GM06990 (cell line): Measurements from ENCODE around the gene NDRG3.
"Not testable (repeated sequence)": the region's sequence is repeated elsewhere in the genome, so short reads cannot be mapped to it uniquely, and the experiment has no call there.

Source experiments
- DNase-seq: peaks from one replicate; pipeline ENCODE4 v3.0.0-alpha.2; 2011; ENCODE audit not compliant: insufficient read length; ENCODE audit errors: extremely low read depth
- H3K27me3 ChIP-seq: replicated peaks from 2 replicates; pipeline ENCODE4 v1.6.0; 2011; ENCODE audit warnings: low read length; ENCODE audit not compliant: control insufficient read depth, insufficient read depth
- H3K36me3 ChIP-seq: 2 replicates; pipeline ENCODE4 v1.5.1; 2011; ENCODE audit warnings: low read length; ENCODE audit not compliant: control insufficient read depth, insufficient read depth
- H3K4me3 ChIP-seq: replicated peaks from 2 replicates; pipeline ENCODE4 v1.5.1; 2011; ENCODE audit warnings: low read depth, mild to moderate bottlenecking, control low read depth, low read length
- CTCF ChIP-seq: IDR thresholded peaks from 2 replicates; pipeline ENCODE4 v1.5.1; 2011; ENCODE audit warnings: low read length, control low read depth, mild to moderate bottlenecking, inconsistent platforms; ENCODE audit not compliant: insufficient read depth, poor library complexity, severe bottlenecking

NDRG3 gene

DNA sequence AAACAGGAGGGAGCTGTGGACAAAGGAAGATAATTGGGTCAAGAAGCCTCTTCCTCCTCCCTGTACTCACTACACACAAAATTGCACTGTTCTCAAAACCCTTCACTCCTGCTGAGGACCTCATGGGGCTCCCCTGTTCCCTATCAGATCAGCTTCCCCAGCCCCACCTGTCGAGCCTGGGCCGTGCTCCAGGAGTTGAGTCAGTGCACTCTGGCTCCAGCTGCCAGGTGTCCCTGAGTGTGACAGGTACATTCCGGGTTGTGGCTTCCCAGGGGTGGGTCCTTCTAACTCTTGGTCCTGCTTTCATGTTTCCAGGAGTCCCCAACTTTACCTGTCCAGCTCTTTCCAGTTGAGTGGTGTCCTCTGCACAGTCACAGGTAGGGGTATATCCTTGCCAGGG is 131.9 kb downstream of the NDRG3 start:
- no peak for DNase-seq

DNA sequence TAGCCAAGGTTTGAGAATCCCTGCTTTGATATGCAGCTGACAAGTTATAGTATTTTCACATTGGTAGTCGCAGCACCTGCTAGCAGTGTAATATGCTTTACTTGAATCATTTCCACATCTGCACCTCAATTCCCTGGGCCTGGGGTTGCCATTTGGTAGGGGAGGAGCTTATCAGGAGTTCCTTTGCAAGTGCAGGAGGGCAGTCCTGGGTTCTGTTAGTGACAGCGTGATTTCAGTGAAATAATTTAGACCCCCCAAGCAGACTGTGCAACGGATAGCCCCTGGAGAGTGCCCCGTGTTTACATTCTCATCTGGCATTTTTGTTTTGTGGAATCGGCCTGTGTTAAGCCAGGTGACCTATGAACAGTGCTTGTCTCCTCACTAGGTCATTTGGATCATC is 134.3 kb downstream of the NDRG3 start:
- no peak for DNase-seq
- H3K27me3 ChIP-seq = no peaks in the 10 kb centered on the region
- H3K36me3 ChIP-seq = peaks cover 43% of the 10 kb centered on the region
- TF ChIP-seq CTCF = no peak
- H3K4me3 ChIP-seq = no peak overlapping the region

More for the DNA sequence above, 131.9 kb downstream of the NDRG3 start:
- Histone ChIP-seq H3K4me3 (no peak overlapping the region), H3K27me3 (no peaks in the 10 kb centered on the region), H3K36me3 (peaks cover 38% of the 10 kb centered on the region)
- no peak for TF ChIP-seq CTCF

DNA sequence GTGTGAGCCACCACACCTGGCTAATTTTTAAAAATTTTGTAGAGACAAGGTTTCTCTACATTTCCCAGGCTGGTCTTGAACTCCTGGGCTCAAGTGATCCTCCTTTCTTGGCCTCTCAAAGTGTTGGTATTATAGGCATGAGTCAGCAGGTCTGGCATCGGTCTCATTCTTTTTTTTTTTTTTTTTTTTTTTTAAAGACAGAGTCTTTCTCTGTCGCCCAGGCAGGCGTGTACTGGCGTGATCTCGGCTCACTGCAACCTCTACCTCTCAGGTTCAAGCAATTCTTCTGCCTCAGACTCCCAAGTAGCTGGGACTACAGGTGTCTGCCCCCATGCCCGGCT is 137.5 kb downstream of the NDRG3 start:
- not testable (repeated sequence) for DNase-seq, H3K27me3 ChIP-seq, H3K4me3 ChIP-seq
- H3K36me3 ChIP-seq = peaks cover 25% of the 10 kb centered on the region

- no peak for DNase-seq
- TF ChIP-seq CTCF = no peak
- H3K4me3 ChIP-seq = peak overlapping the region; percentile 99
- H3K27me3 ChIP-seq = no peaks in the 10 kb centered on the region
- H3K36me3 ChIP-seq = peaks cover 23% of the 10 kb centered on the region
Observed at GRCh38 chr20:36607586-36608387, 138.1 kb downstream of the NDRG3 start.

DNA sequence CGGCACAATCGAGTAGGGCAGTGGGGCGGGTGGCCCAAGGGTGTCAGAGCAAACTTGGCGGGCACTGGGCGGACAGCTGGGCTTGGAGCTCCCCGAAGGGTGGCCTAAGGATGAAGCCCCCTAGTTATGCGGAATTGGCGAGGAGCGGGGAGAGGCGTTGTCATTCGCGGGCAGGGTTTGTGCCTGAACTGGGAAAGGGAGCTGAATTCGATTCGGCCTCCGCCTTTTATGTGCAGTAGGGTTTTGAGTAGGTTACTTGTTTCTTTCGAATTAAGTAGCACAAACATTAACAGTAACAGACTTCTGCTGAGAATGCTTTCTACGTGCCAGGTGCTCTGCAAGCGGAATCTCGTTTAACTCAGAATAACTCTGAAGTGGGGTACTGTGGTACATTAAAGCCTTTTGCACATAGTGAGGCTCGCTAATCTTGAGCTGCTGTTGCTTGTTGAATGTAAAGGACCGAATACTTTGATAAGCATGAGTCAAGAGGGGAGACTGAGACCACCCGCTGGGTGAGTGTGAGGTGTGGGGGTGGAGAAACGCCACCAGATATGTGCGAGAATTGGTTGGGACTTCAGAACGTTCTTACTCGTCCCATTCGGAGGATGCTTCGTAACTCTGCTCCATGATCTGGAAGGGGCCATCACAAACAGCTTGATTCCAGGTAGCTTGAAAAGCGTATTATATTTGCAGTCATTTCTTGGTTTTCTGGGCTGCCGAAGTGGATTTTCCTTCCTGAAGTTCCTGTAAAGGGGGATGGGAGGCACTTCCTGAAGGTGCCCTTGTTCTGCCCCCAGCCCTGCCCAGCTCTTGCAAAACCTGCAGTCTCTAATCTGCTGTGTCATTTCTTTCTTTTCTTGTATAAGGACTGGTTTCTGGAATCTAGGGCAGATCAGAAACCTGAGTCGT is 139.5 kb downstream of the NDRG3 start:
- no peak for TF ChIP-seq CTCF
- no peak for DNase-seq
- Histone ChIP-seq H3K4me3 (peak overlapping the region; percentile 99), H3K27me3 (no peaks in the 10 kb centered on the region), H3K36me3 (peaks cover 16% of the 10 kb centered on the region)
